Neuronal stem cell (in vitro differentiated cells): Measurements from ENCODE around the gene FAM25G.

Source experiments
- DNase-seq: peaks from one replicate; pipeline ENCODE4 v3.0.0-alpha.2; 2013; ENCODE audit warnings: low spot score
- H2AFZ ChIP-seq: one replicate; pipeline ENCODE4 v1.6.1; 2013; ENCODE audit warnings: mild to moderate bottlenecking, low read length, inconsistent platforms
- H2AK5ac ChIP-seq: 2 replicates; pipeline ENCODE4 v1.6.1; 2013; ENCODE audit warnings: low read depth, mild to moderate bottlenecking, inconsistent platforms, low read length, moderate library complexity, mixed read lengths
- H2BK120ac ChIP-seq: 2 replicates; pipeline ENCODE4 v1.6.1; 2013; ENCODE audit warnings: low read depth, mild to moderate bottlenecking, inconsistent platforms, low read length, moderate library complexity, mixed read lengths
- H2BK12ac ChIP-seq: one replicate; pipeline ENCODE4 v1.6.1; 2013; ENCODE audit warnings: low read length, inconsistent platforms
- H2BK15ac ChIP-seq: 2 replicates; pipeline ENCODE4 v1.6.1; 2013; ENCODE audit warnings: mild to moderate bottlenecking, low read length, inconsistent platforms, mixed read lengths
- H2BK5ac ChIP-seq: one replicate; pipeline ENCODE4 v1.6.1; 2013; ENCODE audit warnings: inconsistent platforms, mild to moderate bottlenecking, low read length, moderate library complexity
- H3K14ac ChIP-seq: one replicate; pipeline ENCODE4 v1.6.1; 2013; ENCODE audit warnings: low read length, inconsistent platforms
- H3K18ac ChIP-seq: 2 replicates; pipeline ENCODE4 v1.6.1; 2013; ENCODE audit warnings: low read length, inconsistent platforms
- H3K23ac ChIP-seq: 2 replicates; pipeline ENCODE4 v1.6.1; 2013; ENCODE audit warnings: low read depth, mild to moderate bottlenecking, mixed read lengths, low read length, inconsistent platforms; ENCODE audit not compliant: poor library complexity
- H3K27ac ChIP-seq: replicated peaks from 3 replicates; pipeline ENCODE4 v1.5.1; 2013; ENCODE audit warnings: low read length, inconsistent platforms
- H3K27me3 ChIP-seq, 3 experiments: 2 replicates each; pipeline ENCODE4 v1.6.1; 2013; ENCODE audit warnings: low read length in 3 of 3, mild to moderate bottlenecking in 2 of 3, inconsistent platforms in 1 of 3, low read depth in 1 of 3, mixed read lengths in 1 of 3, moderate library complexity in 1 of 3; ENCODE audit not compliant: control insufficient read depth in 3 of 3, insufficient read depth in 3 of 3
- H3K36me3 ChIP-seq, 2 donors: replicated peaks in 1 of 2; 2 replicates each; pipeline ENCODE4 v1.6.1; 2013; ENCODE audit warnings: low read length in 2 of 2; ENCODE audit not compliant: control insufficient read depth in 2 of 2, insufficient read depth in 2 of 2
- H3K4ac ChIP-seq: 2 replicates; pipeline ENCODE4 v1.6.1; 2013; ENCODE audit warnings: inconsistent platforms, mild to moderate bottlenecking, low read length, moderate library complexity
- H3K4me1 ChIP-seq, 2 donors: 1 replicate in 1 of 2; 2 replicates in 1 of 2; pipeline ENCODE4 v1.6.1; 2013; ENCODE audit warnings: low read length in 2 of 2, low read depth in 1 of 2; ENCODE audit not compliant: control insufficient read depth in 2 of 2, insufficient read depth in 1 of 2
- H3K4me2 ChIP-seq: one replicate; pipeline ENCODE4 v1.6.1; 2013; ENCODE audit warnings: mild to moderate bottlenecking, low read length, inconsistent platforms; ENCODE audit not compliant: insufficient read depth, poor library complexity, severe bottlenecking
- H3K4me3 ChIP-seq, 2 donors: 2 replicates each; pipeline ENCODE4 v1.5.1; 2013; ENCODE audit warnings: low read length in 2 of 2, mild to moderate bottlenecking in 2 of 2, inconsistent platforms in 1 of 2, moderate library complexity in 1 of 2
- H3K79me1 ChIP-seq: one replicate; pipeline ENCODE4 v1.6.1; 2013; ENCODE audit warnings: low read depth, mild to moderate bottlenecking, inconsistent platforms, low read length, moderate library complexity
- H3K9ac ChIP-seq: one replicate; pipeline ENCODE4 v1.6.1; 2013; ENCODE audit warnings: mild to moderate bottlenecking, low read depth, low read length, inconsistent platforms; ENCODE audit not compliant: poor library complexity
- H3K9me3 ChIP-seq, 2 donors: replicated peaks in 1 of 2; 2 replicates each; pipeline versions ENCODE3 to v1.6.1; 2013; ENCODE audit warnings: low read length in 2 of 2, mild to moderate bottlenecking in 2 of 2, inconsistent platforms in 1 of 2, low read depth in 1 of 2, mixed read lengths in 1 of 2, moderate library complexity in 1 of 2; ENCODE audit not compliant: control insufficient read depth in 2 of 2, insufficient read depth in 1 of 2
- H4K8ac ChIP-seq: one replicate; pipeline ENCODE4 v1.6.1; 2013; ENCODE audit warnings: low read depth, mild to moderate bottlenecking, inconsistent platforms, low read length, moderate library complexity
- H4K91ac ChIP-seq: one replicate; pipeline ENCODE4 v1.6.1; 2013; ENCODE audit warnings: low read length, low read depth, mild to moderate bottlenecking, inconsistent platforms; ENCODE audit not compliant: poor library complexity
- WGBS, 2 donors: extraction: QIAGEN DNeasy Blood & Tissue Kit; methylation state at CpG; one replicate each; pipeline ENCODE4 v1.1.7; 2013; ENCODE audit warnings: missing lambda C conversion rate in 2 of 2, mixed read lengths in 1 of 2; ENCODE audit not compliant: insufficient read length in 2 of 2, insufficient replicate concordance in 1 of 2; ENCODE audit errors: extremely low coverage in 2 of 2; 5-methylcytosine and 5-hydroxymethylcytosine counted together

The FAM25G gene

DNA sequence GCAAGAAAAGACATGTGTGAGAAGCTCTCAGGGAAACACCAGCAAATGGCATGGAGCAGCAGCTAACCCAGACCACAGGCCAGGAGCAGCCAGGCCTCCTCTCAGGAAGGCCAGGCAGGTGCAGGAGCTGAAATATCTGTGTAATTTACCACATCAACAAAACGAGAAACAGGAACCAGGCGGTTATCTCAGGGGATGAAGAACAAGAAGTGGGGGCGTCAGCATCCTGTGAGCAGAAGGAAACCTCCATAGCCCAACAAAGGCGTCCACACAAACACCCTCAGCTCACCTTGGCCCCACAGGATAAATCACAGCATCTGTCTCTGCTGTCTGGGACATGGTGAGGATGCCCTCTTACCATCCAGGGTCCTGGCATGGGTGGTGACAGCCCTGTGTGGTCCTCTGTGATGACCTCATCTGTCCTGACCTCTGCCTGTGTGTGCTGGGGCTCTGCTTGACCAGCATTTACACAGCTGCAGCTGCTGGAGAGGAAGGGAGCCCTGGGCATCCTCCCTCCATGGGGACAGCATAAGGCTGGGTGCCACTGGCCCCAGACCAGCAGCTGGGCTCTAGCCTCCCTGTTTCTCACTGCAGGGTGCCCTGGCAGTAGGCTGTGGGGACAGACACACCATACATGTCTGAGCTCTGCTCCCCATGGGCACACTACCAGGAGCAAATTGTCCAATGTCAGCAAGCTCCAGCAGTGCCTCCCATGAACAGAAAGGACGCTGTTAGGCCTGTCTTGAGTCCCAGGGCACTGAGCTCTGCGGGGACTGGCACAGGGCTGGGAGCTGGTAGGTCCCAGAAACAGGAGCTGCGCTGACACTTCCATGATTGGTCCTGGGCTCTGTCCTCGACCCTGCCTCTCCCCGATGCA is 42.2 kb downstream of the FAM25G start:
- H3K4me1 ChIP-seq = peaks cover 0 to 4% of the 10 kb centered on the region in 2 donors
- no peak overlapping the region for H2AK5ac ChIP-seq
- H2BK12ac ChIP-seq = no peak overlapping the region
- H3K9me3 ChIP-seq = peaks cover 0 to 11% of the 10 kb centered on the region in 2 donors
- H3K4me3 ChIP-seq = no peak overlapping the region
- DNase-seq = no peak
- no peak overlapping the region for H4K91ac ChIP-seq
- H2BK15ac ChIP-seq = no peak overlapping the region
- no peak overlapping the region for H2BK120ac ChIP-seq
- H3K18ac ChIP-seq = peak overlapping the region; percentile 18
- H2BK5ac ChIP-seq = peak overlapping the region; percentile 8
- no peaks in the 10 kb centered on the region for H3K79me1 ChIP-seq
- no peak overlapping the region for H4K8ac ChIP-seq
- no peak overlapping the region for H3K23ac ChIP-seq
- no peak overlapping the region for H3K9ac ChIP-seq
- no peak overlapping the region for H3K4me2 ChIP-seq
- no peaks in the 10 kb centered on the region for H3K36me3 ChIP-seq
- peak overlapping the region; percentile 38 for H3K14ac ChIP-seq
- WGBS, 2 donors = no CpG with 5 or more reads among the region's 9 CpGs
- no peak overlapping the region for H3K4ac ChIP-seq
- no peak overlapping the region for H2AFZ ChIP-seq
- peaks cover 0 to 36% (median 3%) of the 10 kb centered on the region in 3 experiments for H3K27me3 ChIP-seq
- no peak overlapping the region for H3K27ac ChIP-seq

DNA sequence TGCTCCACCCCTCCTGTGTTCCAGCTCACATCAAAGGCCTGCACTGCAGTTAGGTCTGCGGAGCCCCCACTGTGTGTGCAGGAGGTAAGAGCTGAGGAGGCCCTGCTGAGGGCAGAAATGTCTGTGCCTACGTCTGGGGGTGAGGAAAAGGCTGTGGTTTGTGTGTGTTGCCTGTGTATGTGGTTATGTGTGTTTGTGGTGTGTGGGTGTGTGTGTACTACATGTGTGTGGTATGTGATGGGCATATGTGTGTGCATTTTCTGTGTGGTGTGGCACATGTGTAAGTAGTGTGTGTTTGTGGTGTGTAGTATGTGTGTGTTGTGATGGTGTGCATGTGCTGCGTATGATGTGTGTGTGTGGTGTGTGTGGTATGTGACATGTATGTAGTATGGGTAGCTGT is 43.8 kb downstream of the FAM25G start:
- H2BK15ac ChIP-seq = no peak overlapping the region

DNA sequence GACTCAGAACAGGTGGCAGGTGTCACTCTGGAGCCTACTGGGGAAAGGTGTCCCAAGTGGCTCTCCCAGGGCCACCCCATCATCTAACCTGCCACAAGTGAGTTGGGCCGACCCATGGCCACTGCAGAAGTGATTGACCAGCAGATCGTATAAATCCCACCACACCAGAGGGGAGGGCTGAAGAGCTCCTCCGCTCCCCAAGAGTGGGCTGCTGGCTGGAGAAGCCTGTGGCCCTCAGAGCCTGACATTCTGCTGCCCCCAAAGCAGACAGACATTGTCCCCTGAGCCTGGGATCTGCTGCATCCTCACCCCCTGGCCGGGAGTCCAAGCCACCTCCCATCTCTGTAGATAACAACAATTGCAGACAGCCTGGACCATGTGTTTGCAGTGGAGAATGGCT is 44.3 kb downstream of the FAM25G start:
- no peak overlapping the region for H3K23ac ChIP-seq
- H3K14ac ChIP-seq = no peak overlapping the region
- H3K9me3 ChIP-seq = peaks cover 0 to 6% of the 10 kb centered on the region in 2 donors
- peaks cover 0 to 20% (median 3%) of the 10 kb centered on the region in 3 experiments for H3K27me3 ChIP-seq
- no peak overlapping the region for H3K27ac ChIP-seq
- H3K9ac ChIP-seq = no peak overlapping the region
- no peak overlapping the region for H3K4me3 ChIP-seq
- no peaks in the 10 kb centered on the region for H3K36me3 ChIP-seq
- H3K18ac ChIP-seq = no peak overlapping the region
- no peak overlapping the region for H4K8ac ChIP-seq
- no peak overlapping the region for H3K4me2 ChIP-seq
- H3K4ac ChIP-seq = no peak overlapping the region
- H2AFZ ChIP-seq = no peak overlapping the region
- no peak overlapping the region for H2BK15ac ChIP-seq
- H3K79me1 ChIP-seq = no peaks in the 10 kb centered on the region
- WGBS, 2 donors = no CpG with 5 or more reads among the region's 4 CpGs
- H2BK120ac ChIP-seq = no peak overlapping the region
- H2AK5ac ChIP-seq = no peak overlapping the region
- no peaks in the 10 kb centered on the region for H3K4me1 ChIP-seq
- DNase-seq = no peak
- no peak overlapping the region for H4K91ac ChIP-seq
- H2BK5ac ChIP-seq = no peak overlapping the region
- H2BK12ac ChIP-seq = no peak overlapping the region

More for the DNA sequence above, 43.8 kb downstream of the FAM25G start:
- H3K4me3 ChIP-seq = no peak overlapping the region
- peaks cover 0 to 9% of the 10 kb centered on the region in 2 donors for H3K9me3 ChIP-seq
- no peak overlapping the region for H3K18ac ChIP-seq
- H2BK12ac ChIP-seq = no peak overlapping the region
- H3K79me1 ChIP-seq = no peaks in the 10 kb centered on the region
- H3K27ac ChIP-seq = no peak overlapping the region
- no peak overlapping the region for H3K4me2 ChIP-seq
- H3K4ac ChIP-seq = no peak overlapping the region
- no peak overlapping the region for H2BK120ac ChIP-seq
- H2BK5ac ChIP-seq = no peak overlapping the region
- WGBS, 2 donors = 100% methylated on average over 1 of the region's 3 CpGs; no CpG with 5 or more reads in 1 of the 2 donors
- no peak for DNase-seq
- H4K91ac ChIP-seq = no peak overlapping the region
- no peak overlapping the region for H4K8ac ChIP-seq
- H3K36me3 ChIP-seq = no peaks in the 10 kb centered on the region
- H3K27me3 ChIP-seq = peaks cover 0 to 25% (median 3%) of the 10 kb centered on the region in 3 experiments
- H3K23ac ChIP-seq = peak overlapping the region; percentile 17
- no peak overlapping the region for H2AFZ ChIP-seq
- no peak overlapping the region for H2AK5ac ChIP-seq
- no peak overlapping the region for H3K14ac ChIP-seq
- H3K9ac ChIP-seq = no peak overlapping the region
- H3K4me1 ChIP-seq = peaks cover 0 to 2% of the 10 kb centered on the region in 2 donors

DNA sequence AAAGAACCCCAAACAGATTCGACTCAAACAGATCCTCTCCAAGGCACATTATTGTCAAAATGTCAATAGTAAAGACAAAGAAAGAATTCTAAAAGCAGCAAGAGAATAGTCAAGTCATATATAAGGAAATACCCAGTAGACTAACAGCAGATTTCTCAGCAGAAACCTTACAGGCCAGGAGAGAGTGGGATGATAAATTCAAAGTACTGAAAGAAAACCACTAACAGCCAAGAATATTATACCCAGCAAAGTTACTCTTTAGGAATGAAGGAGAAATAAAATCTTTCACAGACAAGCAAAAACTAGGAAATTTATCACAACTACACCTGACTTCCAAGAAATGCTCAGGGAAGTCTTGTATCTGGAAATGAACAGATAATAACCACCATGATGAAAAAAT is 45.8 kb downstream of the FAM25G start:
- Histone ChIP-seq H2BK5ac (no peak overlapping the region), H2BK12ac (no peak overlapping the region), H3K27me3 (peaks cover 0 to 9% (median 3%) of the 10 kb centered on the region in 3 experiments), H4K91ac (no peak overlapping the region), H3K4me1 (no peaks in the 10 kb centered on the region), H3K27ac (no peak overlapping the region), H3K14ac (no peak overlapping the region), H3K18ac (no peak overlapping the region), H3K4ac (no peak overlapping the region), H2AK5ac (no peak overlapping the region), H2AFZ (no peak overlapping the region), H3K9me3 (peaks cover 0 to 6% of the 10 kb centered on the region in 2 donors), H3K36me3 (no peaks in the 10 kb centered on the region), H3K9ac (no peak overlapping the region), H2BK15ac (no peak overlapping the region), H3K4me3 (no peak overlapping the region), H3K79me1 (no peaks in the 10 kb centered on the region), H3K23ac (no peak overlapping the region), H4K8ac (no peak overlapping the region), H3K4me2 (no peak overlapping the region), H2BK120ac (no peak overlapping the region)
- no CpG with 5 or more reads among the region's 1 CpG for WGBS, 2 donors
- DNase-seq = no peak
